DOHH2 (cell line): Measurements from ENCODE around the gene GAMT.

Experiments used
- H3F3A ChIP-seq: fragments of 200-600 bp; sonication (generic), shearing (Covaris generic); 2 replicates; pipeline ENCODE4 v1.6.0; 2016; ENCODE audit warnings: antibody characterized with exemption, mild to moderate bottlenecking; ENCODE audit not compliant: control insufficient read depth, insufficient read depth
- H3K27ac ChIP-seq: fragments of 200-600 bp; sonication (generic); 2 replicates; pipeline ENCODE4 v1.5.1; 2014; ENCODE audit warnings: low read depth, mild to moderate bottlenecking, low read length, moderate library complexity
- H3K27me3 ChIP-seq: fragments of 200-600 bp; sonication (generic); 2 replicates; pipeline ENCODE4 v1.6.1; 2014; ENCODE audit warnings: mild to moderate bottlenecking, low read length, mixed read lengths; ENCODE audit not compliant: control insufficient read depth
- H3K36me3 ChIP-seq: fragments of 200-600 bp; sonication (generic); 2 replicates; pipeline ENCODE4 v1.6.1; 2014; ENCODE audit warnings: mild to moderate bottlenecking, low read length, moderate library complexity, mixed read lengths; ENCODE audit not compliant: control insufficient read depth
- H3K4me1 ChIP-seq: fragments of 200-600 bp; sonication (generic); 2 replicates; pipeline ENCODE4 v1.6.1; 2014; ENCODE audit warnings: mild to moderate bottlenecking, low read length, mixed read lengths; ENCODE audit not compliant: control insufficient read depth
- H3K4me2 ChIP-seq: fragments of 200-600 bp; sonication (generic); 2 replicates; pipeline ENCODE4 v1.6.0; 2014; ENCODE audit warnings: mild to moderate bottlenecking, low read length, moderate library complexity
- H3K4me3 ChIP-seq: fragments of 200-600 bp; sonication (generic); 2 replicates; pipeline ENCODE4 v1.5.1; 2014; ENCODE audit warnings: mild to moderate bottlenecking, low read length, mixed read lengths
- H3K79me2 ChIP-seq: fragments of 200-600 bp; sonication (generic); 2 replicates; pipeline ENCODE4 v1.6.1; 2014; ENCODE audit warnings: mild to moderate bottlenecking, low read length, mixed read lengths; ENCODE audit not compliant: control insufficient read depth
- H3K9me2 ChIP-seq: fragments of 200-600 bp; sonication (generic); replicated peaks from 2 replicates; pipeline ENCODE4 v1.6.1; 2014; ENCODE audit warnings: mild to moderate bottlenecking, low read length, mixed read lengths; ENCODE audit not compliant: control insufficient read depth
- H3K9me3 ChIP-seq: fragments of 200-600 bp; sonication (generic); 2 replicates; pipeline ENCODE4 v1.6.1; 2014; ENCODE audit warnings: antibody characterized with exemption, low read length, mixed read lengths; ENCODE audit not compliant: control insufficient read depth, insufficient read depth
- H4K20me1 ChIP-seq: fragments of 200-600 bp; sonication (generic); 2 replicates; pipeline ENCODE4 v1.6.0; 2014; ENCODE audit warnings: low read depth, mild to moderate bottlenecking, antibody characterized with exemption, low read length, moderate library complexity; ENCODE audit not compliant: control insufficient read depth, insufficient read depth
- CTCF ChIP-seq: fragments of 200-600 bp; sonication (generic); IDR thresholded peaks from one replicate; pipeline ENCODE4 v1.5.1; 2014; ENCODE audit warnings: antibody characterized with exemption, mild to moderate bottlenecking, low read depth, low read length; ENCODE audit not compliant: poor library complexity, severe bottlenecking
- EZH2phosphoT487 ChIP-seq: fragments of 200-600 bp; sonication (generic); IDR thresholded peaks from 2 replicates; pipeline ENCODE4 v1.6.1; 2017; ENCODE audit warnings: borderline replicate concordance, mild to moderate bottlenecking, antibody characterized with exemption, low read length, moderate library complexity, mixed read lengths

The GAMT gene

GRCh38 chr19:1373534-1374249 lies 27.6 kb downstream of the GAMT start:
- H3K79me2 ChIP-seq = no peaks in the 10 kb centered on the region
- H3K36me3 ChIP-seq = peaks cover 42% of the 10 kb centered on the region
- no peak overlapping the region for H3K4me3 ChIP-seq
- no peaks in the 10 kb centered on the region for H4K20me1 ChIP-seq
- no peaks in the 10 kb centered on the region for H3K9me3 ChIP-seq
- H3K9me2 ChIP-seq = no peaks in the 10 kb centered on the region
- H3K27me3 ChIP-seq = no peaks in the 10 kb centered on the region
- no peak overlapping the region for H3K27ac ChIP-seq
- TF ChIP-seq CTCF = no peak
- TF ChIP-seq EZH2phosphoT487 = no peak
- H3K4me1 ChIP-seq = no peaks in the 10 kb centered on the region
- H3F3A ChIP-seq = no peaks in the 10 kb centered on the region
- no peak overlapping the region for H3K4me2 ChIP-seq

GRCh38 chr19:1373042-1373533 lies 28.3 kb downstream of the GAMT start:
- TF ChIP-seq CTCF (no peak), EZH2phosphoT487 (no peak)
- no peaks in the 10 kb centered on the region for H3K79me2 ChIP-seq
- no peak overlapping the region for H3K4me3 ChIP-seq
- H3K4me2 ChIP-seq = no peak overlapping the region
- no peaks in the 10 kb centered on the region for H3K9me3 ChIP-seq
- peaks cover 42% of the 10 kb centered on the region for H3K36me3 ChIP-seq
- no peaks in the 10 kb centered on the region for H3K4me1 ChIP-seq
- H3F3A ChIP-seq = no peaks in the 10 kb centered on the region
- H3K27ac ChIP-seq = no peak overlapping the region
- no peaks in the 10 kb centered on the region for H3K27me3 ChIP-seq
- no peaks in the 10 kb centered on the region for H4K20me1 ChIP-seq
- H3K9me2 ChIP-seq = no peaks in the 10 kb centered on the region

- no peaks in the 10 kb centered on the region for H3K4me1 ChIP-seq
- H3K4me2 ChIP-seq = no peak overlapping the region
- H3K27me3 ChIP-seq = no peaks in the 10 kb centered on the region
- no peaks in the 10 kb centered on the region for H3K9me3 ChIP-seq
- H3K9me2 ChIP-seq = no peaks in the 10 kb centered on the region
- H3K4me3 ChIP-seq = no peak overlapping the region
- no peaks in the 10 kb centered on the region for H3F3A ChIP-seq
- no peaks in the 10 kb centered on the region for H3K79me2 ChIP-seq
- H4K20me1 ChIP-seq = no peaks in the 10 kb centered on the region
- TF ChIP-seq CTCF (no peak), EZH2phosphoT487 (no peak)
- H3K36me3 ChIP-seq = peaks cover 51% of the 10 kb centered on the region
- no peak overlapping the region for H3K27ac ChIP-seq
Observed at GRCh38 chr19:1370579-1371361, 30.6 kb downstream of the GAMT start.
